GM19023 (cell line): Measurements from ENCODE around the gene C1orf50.
A peak's percentile ranks its signal among the peaks of the same experiment; 100 is the strongest.

ENCODE experiments used
- ATAC-seq: cut with Tn5 transposase; IDR thresholded peaks from one replicate; pipeline ENCODE4 v1.9.1; 2021; ENCODE audit warnings: mild to moderate bottlenecking, moderate library complexity; ENCODE audit not compliant: unreplicated experiment

C1orf50 gene

DNA sequence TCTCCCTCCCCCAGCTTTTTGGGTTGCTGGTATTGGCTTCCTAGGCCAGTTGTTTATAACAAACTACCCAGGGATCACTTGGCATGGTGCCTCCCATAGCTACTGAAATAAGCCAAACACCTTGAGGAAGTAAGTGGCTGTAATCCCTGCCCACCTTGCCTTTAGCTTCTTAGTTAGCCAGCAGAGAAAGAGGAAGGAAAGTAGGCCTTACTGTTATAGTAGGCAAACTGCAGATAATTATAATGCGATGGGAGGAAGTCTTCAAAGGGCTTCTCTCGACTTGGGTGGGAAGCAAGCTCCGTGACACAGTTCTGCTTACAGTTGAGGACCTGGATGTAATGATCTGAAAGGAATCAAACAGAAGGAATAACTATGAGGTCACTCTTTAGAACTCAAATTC is 8.4 kb upstream of the C1orf50 start:
- ATAC-seq = no peak

DNA sequence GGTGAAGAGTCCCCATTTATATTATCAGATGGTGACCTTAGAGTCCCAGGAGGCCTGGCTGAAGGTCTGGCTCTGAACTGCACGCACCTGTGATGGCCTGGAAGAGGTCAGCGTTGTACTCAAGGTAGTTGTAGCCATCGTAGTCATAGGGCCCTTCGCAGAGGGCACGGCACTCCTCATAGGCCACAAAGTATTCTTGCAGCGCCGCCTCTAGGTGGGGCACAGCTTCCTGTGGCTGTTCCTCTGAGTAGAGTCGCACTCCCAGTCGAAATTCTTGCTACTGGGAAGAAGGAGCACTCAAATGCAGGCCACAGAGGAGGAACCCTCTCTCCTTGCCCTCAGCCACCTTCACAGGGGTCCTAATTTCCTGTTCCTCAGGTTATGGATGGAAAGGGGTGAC is 7.9 kb upstream of the C1orf50 start:
- ATAC-seq = no peak

DNA sequence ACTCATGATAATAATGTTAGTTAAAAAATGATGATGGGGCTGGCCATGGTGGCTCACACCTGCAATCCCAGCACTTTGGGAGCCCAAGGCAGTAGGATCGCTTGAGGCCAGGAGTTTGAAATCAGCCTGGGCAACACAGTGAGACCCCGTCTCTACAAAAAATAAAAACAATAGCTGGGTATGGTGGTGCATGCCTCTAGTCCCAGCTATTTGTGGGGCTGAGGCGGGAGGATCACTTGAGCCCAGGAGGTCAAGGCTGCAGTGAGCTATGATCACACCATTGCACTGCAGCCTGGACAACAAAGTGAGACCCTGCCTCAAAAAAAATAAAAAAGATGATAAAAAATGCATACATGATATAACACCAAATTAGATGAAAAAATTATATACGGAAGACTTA is 5.5 kb upstream of the C1orf50 start:
- no peak for ATAC-seq

DNA sequence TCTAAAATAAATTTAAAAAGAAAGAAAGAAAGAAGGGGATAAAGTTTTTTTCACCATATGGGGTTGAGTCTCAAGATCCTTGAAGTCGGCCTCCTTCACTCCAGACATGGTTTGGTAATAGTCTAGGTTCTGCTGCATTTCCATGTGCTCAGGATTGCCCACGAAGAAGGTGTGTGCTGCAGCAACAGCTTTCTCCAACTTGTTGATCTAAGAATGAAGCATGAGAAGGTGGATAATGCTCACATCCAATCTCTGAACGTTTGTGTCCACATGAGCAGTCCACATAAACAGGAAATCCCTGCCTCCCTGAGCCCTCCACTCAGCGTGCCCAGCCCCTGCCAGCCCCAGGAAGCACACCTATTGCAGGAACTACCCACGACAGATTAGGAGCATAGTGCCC is 4.8 kb upstream of the C1orf50 start:
- ATAC-seq = no peak

DNA sequence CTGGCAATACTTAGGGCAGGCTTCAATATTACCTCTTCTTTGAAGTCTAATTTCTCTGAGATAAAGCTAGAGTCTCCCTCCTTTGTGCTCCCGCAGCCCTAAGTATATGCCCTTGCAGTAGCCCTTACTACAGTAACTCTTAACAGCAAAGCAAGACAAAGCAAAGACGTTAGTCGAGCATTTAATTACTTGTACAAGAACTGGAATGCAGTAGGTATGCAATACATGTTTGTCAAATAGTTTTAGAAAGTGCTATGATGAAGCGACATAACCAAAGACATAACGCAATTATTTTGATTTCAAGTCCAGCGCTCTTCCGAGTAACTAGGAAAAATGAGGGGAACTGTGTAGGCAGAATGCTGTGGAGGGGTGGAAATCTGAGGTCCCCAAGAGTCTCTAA is 1.8 kb upstream of the C1orf50 start:
- ATAC-seq = no peak

GRCh38 chr1:42765832-42766740 is 963 bp upstream of the C1orf50 start:
- peak; percentile 20 for ATAC-seq

- ATAC-seq = peak; percentile 12
Measured at GRCh38 chr1:42767510-42768000, 506 bp downstream of the C1orf50 start.

DNA sequence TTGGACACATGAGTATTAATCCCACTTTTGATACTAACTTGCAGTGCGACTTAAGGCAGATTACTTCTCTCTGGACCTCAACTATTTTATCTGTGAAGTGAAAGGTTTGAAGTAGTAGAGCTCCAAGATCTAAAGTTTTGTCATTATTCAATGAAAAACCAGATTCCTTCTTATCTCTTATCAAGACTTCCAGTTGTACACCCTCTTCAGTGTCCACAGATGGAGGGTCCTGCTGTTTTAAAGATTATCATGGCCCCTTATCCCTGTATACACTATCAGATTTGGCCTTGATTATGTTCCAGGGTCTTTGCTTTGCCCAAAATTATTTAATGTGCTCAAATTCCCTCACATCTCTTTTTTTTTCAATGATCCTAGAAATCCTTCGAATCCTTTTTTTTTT is 1.1 kb downstream of the C1orf50 start:
- no peak for ATAC-seq

- no peak for ATAC-seq
Measured at GRCh38 chr1:42769811-42770210, 2.8 kb downstream of the C1orf50 start.

DNA sequence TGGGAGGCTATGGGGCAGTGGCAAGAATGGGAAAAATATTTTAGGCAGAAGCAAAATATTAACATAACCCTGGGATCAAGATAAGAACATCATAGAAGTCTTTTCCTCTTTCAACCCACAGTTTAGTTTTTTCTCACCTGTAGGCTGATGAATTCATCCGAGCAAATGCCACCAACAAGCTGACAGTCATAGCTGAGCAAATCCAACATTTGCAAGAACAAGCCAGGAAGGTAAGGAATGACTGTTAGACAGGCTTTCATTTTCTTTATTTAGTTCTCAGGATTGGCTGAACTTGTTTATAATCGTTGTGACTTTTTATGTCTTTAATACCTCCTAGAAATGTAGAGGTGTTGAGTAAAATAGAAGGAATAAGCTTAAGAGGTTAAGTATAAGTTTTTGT is 6.4 kb downstream of the C1orf50 start:
- ATAC-seq = no peak

GRCh38 chr1:42774928-42775526 is 8.0 kb downstream of the C1orf50 start:
- no peak for ATAC-seq

DNA sequence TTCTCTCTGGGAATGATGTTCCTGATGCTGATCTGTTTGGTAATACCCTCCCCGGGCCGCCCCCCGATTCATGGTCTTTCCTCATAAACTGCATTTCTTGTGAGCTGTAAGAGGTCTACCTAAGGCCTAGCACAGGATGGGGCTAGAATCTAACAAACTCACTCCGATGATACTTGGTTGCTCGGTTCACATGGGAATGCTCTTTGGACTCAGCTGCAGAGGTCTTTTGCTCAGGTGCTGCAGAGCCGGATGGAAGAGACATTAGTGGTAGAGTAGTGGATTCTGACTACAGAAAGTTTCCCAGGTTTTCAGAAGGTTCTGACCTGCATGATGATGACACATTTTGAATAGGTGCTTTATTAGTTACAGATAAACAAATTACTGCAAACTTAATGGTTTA is 9.5 kb downstream of the C1orf50 start:
- ATAC-seq = no peak

DNA sequence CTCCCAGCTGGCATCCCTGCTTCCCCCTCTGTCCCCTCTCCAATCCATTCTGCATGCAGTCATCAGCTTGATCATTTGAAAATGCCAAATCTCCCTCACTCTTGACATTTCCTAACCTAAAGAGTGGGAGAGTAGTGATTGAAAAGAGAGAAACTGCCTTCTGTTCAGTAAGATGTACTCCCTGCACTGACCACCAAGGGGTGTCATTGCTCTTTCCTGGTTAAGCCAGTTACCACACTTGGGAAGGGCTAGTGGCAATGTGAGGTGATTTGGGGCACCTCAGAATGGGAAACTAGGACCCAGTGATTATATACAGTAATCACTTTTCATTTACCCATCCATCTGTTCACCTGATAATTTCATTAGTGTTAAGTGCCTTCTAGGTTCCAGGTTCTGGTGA is 10.8 kb downstream of the C1orf50 start:
- ATAC-seq = no peak

DNA sequence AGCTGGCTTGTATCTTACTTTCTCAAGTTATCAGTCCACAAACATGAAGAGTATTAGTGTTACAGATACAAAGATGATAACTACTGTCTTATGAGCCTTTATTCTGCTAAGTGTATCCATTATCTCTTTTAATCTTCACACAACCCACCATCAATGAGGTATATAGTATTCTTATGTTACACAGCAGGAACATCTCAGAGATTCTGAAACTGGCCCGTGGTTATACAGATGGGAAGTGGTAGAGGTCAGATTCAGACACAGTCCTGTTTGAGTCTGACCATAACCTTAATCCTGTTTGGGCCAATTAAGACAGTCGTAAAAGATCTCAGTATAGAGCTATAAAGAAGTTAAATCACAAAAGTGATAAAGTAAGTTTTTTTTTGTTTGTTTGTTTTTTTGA is 12.7 kb downstream of the C1orf50 start:
- no peak for ATAC-seq

- ATAC-seq = no peak
Measured at GRCh38 chr1:42780176-42780575, 13.1 kb downstream of the C1orf50 start.

GRCh38 chr1:42783092-42783491 is 16.0 kb downstream of the C1orf50 start:
- ATAC-seq = no peak

DNA sequence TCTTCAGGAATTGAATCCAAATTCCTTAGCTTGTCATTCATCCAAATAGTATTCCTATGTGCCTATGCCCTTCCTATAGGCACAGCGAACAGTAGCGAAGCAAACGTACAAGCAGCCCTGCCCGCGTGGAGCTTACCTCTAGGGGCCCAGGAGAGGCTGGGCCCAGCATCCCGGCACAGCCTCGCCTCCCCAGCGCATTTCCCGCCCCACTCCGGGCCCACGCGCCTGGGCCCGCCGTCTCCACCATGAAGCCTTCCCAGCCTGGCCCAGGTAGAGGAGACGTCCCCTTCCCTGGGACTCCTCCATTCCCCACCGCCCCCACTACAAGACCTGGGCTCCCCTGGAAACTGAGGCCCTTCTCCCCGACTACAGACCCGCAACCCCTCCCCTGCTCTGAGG is 17.5 kb downstream of the C1orf50 start:
- no peak for ATAC-seq

DNA sequence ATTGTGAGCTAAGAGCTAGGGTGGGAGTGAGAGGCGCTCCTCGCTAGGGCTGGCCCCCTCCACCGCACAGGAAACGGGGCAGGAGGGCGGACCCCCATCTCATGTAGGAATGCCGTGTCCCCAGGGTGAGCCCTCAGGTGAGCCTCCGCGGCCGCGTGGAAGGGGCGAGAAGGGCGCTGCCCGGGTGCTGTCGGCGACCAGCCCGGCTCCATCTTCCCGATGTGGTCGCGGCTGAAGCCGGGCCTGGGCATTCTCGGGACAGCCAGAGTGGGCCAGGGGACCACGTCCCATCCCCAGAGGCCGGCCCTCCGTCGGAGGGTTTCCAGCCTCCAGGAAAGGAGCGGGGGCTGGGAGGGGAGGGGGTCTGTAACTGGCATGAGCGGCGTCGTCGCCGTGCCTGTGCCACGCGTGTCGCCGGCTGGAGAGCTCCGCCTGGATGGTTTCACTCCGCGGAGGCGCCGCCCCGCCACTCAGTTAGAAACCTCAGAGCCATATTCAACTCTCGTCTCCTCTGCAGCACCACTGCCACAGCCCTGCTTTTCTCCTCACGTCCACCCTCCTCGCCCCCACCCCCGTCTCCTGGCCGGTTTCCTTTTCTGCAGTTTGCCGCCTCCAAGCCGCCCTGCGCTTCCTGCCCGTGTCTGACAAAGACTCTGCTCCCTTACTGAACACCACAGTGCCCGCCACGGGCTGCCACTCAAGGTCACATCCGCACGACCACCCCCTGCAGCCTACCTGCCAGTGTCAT is 18.1 kb downstream of the C1orf50 start, which contains the start of gene TMEM269:
Gene TMEM269, plus strand, starts transcription at position 46 of the 748 bp plus-strand sequence. CDS start 4,903 bp downstream, outside the sequence.
- no peak for ATAC-seq

GRCh38 chr1:42786097-42786496 is 19.0 kb downstream of the C1orf50 start:
- no peak for ATAC-seq

DNA sequence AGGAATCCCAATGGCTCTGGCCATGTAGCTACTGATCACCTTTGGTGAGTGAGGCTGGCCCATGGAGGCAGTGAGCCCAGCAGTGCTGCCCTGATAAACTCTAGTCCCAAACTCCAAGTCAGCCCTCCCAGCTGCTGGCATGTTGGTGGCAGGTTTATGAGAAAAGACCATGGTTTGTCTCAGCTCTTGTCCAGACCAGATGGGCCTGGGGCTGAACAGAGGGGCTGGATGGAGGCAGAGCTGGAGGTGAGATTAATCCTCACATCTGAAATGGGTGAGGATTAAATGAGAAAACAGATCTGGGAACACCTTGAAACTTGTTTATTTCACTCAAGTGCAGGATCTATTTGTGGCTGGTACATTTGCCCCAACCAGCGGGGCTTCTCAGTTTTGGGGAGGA is 21.0 kb downstream of the C1orf50 start:
- no peak for ATAC-seq

GRCh38 chr1:42793824-42794223 is 26.8 kb downstream of the C1orf50 start:
- no peak for ATAC-seq
